Measurements from ENCODE around the gene STAT3.
"Not testable (repeated sequence)": the region's sequence is repeated elsewhere in the genome, so short reads cannot be mapped to it uniquely, and the experiment has no call there.

STAT3 gene

DNA sequence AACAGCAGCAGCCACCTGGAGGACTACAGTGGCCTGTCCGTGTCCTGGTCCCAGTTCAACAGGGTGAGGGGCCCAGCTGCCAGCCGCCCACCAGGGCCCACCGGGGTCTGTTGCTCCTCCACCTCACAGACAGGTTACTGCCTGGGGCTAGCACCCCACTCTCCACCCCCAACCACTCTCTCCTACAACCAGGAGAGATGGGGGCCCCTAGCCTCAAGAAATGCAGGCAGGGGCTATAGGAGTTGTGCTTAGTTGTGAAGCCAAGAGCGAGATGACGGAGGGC lies 81.9 kb downstream of the STAT3 start:
- no peak for DNase-seq (ENCODE audit: low read depth)
- H3K4me3 ChIP-seq (ENCODE audit: low read depth, low read length) = no peak overlapping the region

DNA sequence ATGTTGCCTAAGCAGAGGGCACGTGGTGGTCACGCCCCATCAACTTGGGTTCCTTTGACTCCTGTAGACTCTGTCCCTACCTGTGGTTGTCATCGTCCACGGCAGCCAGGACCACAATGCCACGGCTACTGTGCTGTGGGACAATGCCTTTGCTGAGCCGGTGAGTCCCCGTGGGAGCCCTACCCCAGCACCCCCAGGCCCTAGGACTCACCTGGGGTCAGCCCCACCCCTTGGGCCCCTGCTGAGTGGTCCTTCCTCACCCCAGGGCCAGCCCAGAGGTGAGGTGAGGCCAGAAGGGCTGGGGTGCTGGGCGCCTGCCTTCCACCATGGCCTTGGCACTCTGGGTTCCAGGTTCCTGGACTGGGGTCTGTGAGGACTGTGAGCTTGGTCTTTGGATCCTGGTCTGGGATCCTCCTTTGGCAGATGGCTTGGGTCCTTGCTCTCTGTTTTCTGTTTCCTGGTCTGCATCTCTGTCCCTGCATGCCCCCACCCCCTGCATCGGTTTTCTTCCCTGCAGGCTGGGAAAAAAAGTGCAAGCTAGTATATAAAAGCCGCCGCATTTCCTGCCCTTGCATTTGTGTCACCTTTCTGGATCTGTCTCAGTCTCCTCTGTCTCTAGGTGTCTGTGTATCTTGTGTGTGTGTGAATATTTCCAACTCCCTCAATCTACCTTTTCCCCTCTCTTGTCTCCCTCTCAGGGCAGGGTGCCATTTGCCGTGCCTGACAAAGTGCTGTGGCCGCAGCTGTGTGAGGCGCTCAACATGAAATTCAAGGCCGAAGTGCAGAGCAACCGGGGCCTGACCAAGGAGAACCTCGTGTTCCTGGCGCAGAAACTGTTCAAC lies 82.5 kb downstream of the STAT3 start:
- DNase-seq (ENCODE audit: low read depth) = no peak
- no peak overlapping the region for H3K4me3 ChIP-seq (ENCODE audit: low read depth, low read length)

DNA sequence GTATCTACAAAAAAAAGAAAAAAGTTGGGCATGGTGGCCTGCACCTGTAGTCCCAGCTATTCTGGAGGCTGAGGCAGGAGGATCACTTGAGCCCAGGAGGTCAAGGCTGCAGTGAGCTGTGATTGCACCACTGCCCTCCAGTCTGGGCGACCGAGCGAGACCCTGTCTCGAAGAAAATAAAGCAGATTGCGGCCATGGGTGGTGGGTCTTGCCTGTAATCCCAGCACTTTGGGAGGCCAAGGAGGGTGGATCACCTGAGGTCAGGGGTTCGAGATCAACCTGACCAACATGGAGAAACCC lies 83.3 kb downstream of the STAT3 start:
- H3K4me3 ChIP-seq (ENCODE audit: low read depth, low read length); DNase-seq (ENCODE audit: low read depth): not testable (repeated sequence)

DNA sequence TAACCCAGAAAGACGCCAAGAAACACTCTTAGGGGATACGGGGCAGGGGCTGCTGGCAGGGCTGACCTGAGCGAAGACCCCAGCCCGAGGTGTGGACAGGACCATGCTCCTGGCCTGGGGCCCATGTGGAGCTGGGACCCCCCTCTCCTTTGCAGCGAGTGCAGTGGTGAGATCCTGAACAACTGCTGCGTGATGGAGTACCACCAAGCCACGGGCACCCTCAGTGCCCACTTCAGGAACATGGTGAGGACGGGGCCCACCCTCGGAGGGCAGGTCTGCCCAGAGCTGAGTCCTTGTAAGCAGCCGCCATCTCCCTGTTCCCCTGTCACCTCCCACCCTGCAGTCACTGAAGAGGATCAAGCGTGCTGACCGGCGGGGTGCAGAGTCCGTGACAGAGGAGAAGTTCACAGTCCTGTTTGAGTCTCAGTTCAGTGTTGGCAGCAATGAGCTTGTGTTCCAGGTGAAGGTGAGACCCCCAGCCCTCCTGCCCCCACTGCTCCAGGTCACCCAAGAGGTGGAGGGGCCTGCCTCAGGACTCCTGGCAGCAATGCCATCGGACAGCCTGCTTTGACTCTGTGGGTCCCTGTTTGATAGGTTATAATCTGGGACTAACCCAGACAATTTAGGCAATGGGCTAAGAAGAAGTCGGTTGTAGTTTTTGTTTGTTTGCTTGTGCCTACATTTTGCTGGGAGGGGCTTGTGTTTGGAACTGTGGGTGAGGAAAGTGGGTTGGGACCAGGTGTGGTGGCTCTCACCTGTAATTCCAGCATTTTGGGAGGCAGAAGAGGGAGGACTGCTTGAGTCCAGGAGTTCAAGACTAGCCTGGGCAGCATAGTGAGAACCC lies 83.8 kb downstream of the STAT3 start:
- H3K4me3 ChIP-seq (ENCODE audit: low read depth, low read length) = no peak overlapping the region
- no peak for DNase-seq (ENCODE audit: low read depth)

DNA sequence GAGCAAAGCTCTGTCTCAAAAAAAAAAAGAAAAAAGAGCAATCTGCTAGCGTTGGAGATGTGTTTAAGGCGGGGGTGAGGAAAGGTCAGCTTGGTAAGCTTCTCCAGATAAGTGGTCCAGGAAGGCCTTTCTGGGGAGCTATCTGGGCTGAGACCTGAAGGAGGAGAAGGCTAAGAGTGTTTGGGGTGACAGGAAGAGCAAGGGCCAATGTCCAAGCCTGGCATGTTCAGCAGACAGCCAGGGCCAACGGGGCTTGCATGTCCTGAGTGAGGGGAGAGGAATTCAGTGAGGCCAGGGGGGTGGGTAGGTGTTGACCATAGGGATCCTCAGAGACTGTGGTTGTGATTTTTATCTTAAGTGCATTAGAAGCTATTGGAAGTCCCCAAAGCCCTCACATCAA lies 84.5 kb downstream of the STAT3 start:
- H3K4me3 ChIP-seq (ENCODE audit: low read depth, low read length) = no peak overlapping the region
- DNase-seq (ENCODE audit: low read depth) = no peak

DNA sequence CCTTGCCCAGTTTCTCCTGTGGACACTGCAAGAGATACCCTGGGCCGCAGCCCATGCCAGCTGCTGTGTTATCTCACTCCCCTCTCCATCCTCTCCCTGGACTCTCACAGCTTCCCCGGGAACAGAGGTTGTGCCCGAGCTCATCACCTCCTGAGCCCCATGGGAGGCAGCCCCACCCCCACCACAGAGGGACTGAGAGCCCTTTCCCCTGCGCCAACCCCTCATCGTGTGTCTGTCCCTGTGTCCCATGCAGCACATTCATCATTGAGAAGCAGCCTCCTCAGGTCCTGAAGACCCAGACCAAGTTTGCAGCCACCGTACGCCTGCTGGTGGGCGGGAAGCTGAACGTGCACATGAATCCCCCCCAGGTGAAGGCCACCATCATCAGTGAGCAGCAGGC lies 87.2 kb downstream of the STAT3 start:
- no peak overlapping the region for H3K4me3 ChIP-seq (ENCODE audit: low read depth, low read length)
- DNase-seq (ENCODE audit: low read depth) = no peak

DNA sequence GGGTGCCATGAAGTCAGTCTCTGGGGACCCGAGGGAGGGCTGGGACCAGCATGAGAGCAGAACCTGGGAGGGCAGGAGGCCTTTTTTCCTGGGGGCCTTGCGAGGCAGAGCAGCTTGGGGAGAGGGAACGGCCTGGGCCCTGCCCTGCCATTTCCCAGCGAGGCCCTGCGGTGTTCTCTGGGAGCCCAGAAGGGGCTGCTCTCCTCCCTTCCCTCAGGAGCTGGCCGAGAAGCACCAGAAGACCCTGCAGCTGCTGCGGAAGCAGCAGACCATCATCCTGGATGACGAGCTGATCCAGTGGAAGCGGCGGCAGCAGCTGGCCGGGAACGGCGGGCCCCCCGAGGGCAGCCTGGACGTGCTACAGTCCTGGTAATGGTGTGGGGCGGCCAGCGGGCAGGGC lies 88.3 kb downstream of the STAT3 start:
- not testable (repeated sequence) for DNase-seq (ENCODE audit: low read depth); H3K4me3 ChIP-seq (ENCODE audit: low read depth, low read length)

DNA sequence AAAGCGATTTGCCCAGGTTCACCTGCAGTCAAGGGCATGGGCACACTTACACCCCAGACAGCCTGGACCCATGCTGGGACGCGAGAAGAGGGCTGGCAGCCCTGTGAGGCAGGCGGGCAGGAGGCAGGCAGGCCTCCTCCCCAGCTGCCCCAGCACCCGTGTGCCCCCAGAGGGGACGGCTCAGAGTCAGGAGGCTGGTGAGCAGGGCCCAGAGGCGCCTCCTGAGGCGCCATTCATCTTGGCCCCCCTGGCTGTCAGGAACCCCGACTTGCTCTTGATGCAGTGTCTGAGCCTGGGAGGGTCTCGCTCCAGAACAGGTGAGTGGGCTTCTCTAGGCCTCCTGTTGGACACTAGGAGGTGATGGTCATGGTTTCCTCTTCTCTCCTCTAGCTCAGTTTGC lies 88.9 kb downstream of the STAT3 start:
- not testable (repeated sequence) for DNase-seq (ENCODE audit: low read depth); H3K4me3 ChIP-seq (ENCODE audit: low read depth, low read length)

DNA sequence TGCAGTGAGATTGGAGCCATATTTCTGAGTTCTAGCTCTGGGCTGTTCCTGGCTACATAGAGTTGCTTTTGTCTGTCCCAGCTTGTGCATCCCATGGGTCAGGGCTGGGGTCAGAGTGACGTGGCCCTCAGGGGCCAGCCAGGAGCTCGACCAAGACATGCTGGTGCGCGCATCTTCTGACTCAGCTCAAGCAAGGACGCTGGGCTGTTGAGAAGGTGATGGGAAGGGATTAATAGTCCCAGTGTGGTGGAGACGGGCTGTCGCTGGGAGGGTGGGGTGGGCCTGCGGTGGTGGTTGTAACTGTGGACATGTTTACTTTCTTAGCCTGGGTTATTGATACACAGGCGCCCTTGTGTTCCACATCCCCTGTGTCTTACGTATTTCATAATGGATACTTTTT lies 90.5 kb downstream of the STAT3 start:
- not testable (repeated sequence) for H3K4me3 ChIP-seq (ENCODE audit: low read depth, low read length); DNase-seq (ENCODE audit: low read depth)

DNA sequence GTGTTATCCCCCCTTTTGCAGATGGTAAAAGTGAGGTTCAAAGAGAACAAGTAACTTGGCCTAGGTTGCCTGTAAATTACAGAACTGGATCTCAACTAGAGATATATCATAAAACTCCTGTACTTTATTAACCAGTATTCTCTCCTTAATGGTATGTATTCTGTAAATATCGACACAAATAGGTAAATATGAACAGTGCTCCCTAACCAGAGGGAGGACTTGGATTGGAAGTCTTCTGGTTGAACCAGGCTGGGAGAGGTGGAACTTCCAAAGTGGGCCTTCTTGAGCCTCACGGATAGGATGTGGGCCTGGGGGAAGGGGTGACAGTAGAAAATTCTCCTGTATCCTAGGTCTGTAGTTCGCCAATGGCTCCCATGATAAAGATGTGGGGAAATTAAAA lies 92.2 kb downstream of the STAT3 start:
- DNase-seq (ENCODE audit: low read depth) = no peak
- no peak overlapping the region for H3K4me3 ChIP-seq (ENCODE audit: low read depth, low read length)

DNA sequence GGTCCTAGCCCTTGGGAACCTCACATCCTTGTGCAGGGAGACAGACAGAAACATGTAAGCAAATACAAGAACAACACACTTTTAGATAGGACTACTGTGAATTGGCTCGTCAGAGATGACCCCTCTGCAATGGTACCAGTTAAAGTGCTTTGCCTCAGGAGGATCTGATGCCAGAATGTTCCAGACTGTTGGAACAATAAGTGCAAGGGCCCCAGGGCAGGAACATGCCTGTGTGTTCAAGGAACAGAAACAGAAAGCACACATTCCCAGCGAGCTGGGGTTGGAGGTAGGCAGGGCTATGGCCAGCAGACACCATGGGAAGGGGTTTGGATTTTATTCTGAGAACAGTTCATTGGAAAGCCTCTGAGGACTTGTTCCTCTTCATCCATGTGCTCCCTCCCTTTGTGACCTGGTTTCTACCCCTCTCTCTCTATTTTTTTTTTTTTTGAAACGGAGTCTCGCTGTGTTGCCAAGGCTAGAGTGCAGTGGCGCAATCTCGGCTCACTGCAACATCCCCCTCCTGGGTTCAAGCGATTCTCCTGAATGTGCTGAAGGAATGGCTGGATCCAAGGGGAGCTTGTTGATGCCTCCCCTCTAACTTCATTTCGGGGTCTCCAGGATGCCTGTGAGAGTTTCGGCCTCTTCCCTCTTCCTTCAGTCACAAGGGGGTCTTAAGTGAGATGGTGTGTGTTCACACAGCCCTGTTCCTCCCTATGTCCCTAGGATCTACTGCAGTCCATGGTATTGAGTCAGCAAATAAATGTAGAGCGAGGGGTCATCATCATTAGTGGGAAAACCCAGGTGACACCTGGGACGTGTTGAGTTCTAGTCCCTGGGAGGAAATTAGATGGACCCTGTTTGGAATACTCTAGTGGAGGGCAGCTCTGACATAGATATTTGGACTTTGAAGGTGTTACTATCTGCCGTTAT lies 93.5 kb downstream of the STAT3 start:
- no peak for DNase-seq (ENCODE audit: low read depth)
- H3K4me3 ChIP-seq (ENCODE audit: low read depth, low read length) = no peak overlapping the region

DNA sequence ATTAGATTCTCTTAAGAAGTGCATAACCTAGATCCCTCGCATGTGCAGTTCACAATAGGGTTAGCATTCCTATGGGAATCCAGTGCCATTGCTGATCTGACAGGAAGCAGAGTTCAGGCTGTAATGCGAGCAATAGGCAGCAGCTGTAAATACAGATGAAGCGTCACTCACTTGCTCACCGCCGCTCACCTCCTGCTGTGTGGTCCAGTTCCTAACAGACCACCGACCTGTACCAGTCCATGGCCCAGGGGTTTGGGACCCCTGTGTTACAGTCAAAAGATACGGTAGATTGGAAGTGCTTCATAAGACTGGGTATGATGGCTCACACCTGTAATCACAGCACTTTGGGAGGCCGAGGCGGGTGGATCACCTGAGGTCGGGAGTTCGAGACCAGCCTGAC lies 97.1 kb downstream of the STAT3 start:
- DNase-seq (ENCODE audit: low read depth) = no peak
- H3K4me3 ChIP-seq (ENCODE audit: low read depth, low read length) = no peak overlapping the region

DNA sequence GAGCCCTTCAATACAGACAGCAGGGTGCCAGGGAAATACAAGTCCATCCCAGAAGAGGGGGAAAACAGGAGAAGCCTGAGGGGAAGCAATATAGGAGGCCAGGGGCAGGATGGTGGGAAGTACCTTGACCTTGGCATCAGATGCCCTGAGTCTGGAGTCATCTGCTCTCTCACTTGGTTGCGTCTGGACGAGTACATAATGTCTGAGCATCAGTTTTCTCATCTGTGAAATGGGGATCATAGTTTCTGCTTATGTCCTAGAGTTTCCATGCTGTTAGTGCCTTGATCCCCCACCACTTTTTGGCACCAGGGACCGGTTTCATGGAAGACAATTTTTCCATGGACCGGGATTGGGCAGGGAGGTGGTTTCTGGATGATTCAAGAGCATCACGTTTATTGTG lies 97.7 kb downstream of the STAT3 start:
- no peak overlapping the region for H3K4me3 ChIP-seq (ENCODE audit: low read depth, low read length)
- no peak for DNase-seq (ENCODE audit: low read depth)

DNA sequence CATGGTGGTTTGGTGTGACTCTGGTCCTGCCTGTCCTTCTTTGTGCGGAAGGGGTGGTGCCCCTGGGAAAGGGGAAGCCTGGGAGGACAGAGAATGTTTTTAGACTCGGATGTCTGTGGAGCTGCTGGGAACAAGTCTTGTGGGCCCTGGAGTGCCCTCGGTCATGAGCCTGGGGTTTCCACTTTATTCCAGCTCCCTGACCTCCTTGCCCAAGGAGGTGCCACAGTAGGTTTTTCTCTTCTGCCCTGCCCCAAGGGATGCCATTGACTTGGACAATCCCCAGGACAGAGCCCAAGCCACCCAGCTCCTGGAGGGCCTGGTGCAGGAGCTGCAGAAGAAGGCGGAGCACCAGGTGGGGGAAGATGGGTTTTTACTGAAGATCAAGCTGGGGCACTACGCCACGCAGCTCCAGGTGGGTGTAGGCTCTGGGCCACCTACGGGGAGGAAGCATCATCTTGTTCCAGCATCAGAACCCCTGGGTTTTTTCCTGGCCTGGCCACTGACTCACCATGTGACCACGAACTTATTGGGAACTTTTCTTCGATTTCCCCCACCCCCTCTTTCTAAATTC lies 98.5 kb downstream of the STAT3 start:
- no peak for DNase-seq (ENCODE audit: low read depth)

DNA sequence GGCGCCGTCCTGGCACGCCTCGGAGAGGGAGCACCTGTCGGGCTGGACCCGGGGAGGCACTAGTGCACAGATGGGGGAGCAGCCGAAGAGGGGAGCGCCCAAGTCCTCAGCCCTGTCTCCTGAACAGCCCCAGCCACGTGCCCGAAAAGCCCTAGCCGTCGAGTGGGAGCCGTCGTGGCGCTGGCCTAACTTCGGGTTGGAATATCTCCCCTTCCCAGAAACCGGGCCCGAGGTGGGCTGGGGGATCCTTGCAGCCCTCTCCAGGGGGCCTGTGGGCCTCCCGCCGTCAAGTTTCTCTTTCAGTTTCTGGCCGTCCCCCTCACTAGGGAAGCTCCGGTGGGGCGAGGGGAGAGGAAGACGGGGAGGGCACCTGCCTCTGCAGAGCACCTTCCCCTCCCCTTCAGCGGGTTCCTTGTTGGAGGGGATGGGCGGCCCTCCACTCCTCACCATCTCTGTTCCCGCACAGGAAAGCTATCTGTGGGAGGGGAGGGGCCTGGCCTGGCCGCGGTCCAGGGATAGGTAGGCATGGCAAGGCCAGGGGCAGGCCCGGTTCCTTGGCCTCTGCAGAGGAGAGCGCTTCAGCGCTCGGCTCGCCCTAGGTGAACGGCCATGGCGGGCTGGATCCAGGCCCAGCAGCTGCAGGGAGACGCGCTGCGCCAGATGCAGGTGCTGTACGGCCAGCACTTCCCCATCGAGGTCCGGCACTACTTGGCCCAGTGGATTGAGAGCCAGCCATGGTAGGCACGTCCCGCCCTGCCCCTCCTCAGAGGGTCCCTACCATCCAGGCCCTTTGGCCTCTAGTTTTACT lies 99.2 kb downstream of the STAT3 start:
- DNase-seq (ENCODE audit: low read depth) = no peak
- peak overlapping the region; percentile 36 for H3K4me3 ChIP-seq (ENCODE audit: low read depth, low read length)

More for the DNA sequence above, 98.5 kb downstream of the STAT3 start:
- H3K4me3 ChIP-seq (ENCODE audit: low read depth, low read length) = no peak overlapping the region

DNA sequence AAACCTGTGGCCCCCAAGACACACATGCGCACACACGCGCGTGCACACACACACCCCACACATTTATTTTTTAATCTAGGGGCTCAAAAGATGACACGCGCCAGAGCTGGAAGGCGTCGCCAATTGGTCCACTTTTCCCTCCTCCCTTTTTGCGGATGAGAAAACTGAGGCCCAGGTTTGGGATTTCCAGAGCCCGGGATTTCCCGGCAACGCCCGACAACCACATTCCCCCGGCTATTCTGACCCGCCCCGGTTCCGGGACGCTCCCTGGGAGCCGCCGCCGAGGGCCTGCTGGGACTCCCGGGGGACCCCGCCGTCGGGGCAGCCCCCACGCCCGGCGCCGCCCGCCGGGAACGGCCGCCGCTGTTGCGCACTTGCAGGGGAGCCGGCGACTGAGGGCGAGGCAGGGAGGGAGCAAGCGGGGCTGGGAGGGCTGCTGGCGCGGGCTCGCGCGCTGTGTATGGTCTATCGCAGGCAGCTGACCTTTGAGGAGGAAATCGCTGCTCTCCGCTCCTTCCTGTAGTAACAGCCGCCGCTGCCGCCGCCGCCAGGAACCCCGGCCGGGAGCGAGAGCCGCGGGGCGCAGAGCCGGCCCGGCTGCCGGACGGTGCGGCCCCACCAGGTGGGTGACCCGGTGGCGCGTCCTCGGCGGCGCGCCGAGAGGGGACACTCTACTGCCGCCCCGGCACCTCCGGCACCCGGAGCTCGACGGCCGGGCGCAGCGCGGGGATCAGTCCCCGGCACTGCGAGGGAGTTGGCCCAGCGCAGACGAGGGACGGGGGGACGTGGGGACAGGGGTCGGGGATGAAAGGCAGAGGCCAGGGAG lies 100.1 kb downstream of the STAT3 start, which contains the start of gene STAT5A:
STAT5A (plus strand) TSS at position 522 of the 826 bp plus-strand sequence. CDS start 914 bp downstream, outside the sequence.
- peak within 1 kb of the TSS; percentile 36 for H3K4me3 ChIP-seq (ENCODE audit: low read depth, low read length)
- peak; percentile 45 for DNase-seq (ENCODE audit: low read depth)

DNA sequence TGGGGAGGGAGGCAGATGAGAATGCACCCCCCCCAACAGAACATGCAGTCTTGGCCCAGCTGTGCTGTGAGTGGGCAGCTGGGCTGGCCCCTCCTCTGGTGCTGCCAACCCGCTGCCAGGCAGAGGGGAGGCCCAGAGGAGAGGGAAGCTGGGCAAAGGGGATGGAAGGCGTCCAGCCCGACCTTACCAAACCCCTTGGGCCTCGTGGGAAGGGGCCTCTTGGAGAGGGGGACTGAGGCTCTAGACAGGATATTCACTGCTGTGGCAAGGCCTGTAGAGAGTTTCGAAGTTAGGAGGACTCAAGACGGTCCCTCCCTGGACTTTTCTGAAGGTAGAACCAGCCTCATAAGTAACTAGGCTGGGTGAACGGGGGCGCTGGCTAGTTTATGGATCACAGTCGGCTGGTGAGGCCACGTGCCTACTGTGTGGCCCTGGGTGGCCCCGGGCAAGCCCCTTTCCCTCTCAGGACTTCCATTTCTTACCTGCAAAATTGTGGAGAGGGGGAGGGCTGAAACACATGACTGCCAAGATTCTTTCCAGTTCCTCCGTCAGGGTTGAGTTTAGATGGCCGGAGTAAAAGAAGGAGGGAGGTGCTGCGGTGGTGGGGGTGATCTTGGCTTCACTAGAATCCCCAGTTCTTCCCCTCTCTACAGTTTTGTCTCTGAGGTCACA lies 100.8 kb downstream of the STAT3 start:
- H3K4me3 ChIP-seq (ENCODE audit: low read depth, low read length) = peak overlapping the region; percentile 36
- no peak for DNase-seq (ENCODE audit: low read depth)

Data from skeletal muscle cell (primary cell).